Mesothelial cell of epicardium (in vitro differentiated cells): ENCODE results near the gene SETBP1. TPM values are rescaled to one million over a fixed set of nuclear protein-coding genes. Genes with fewer than 3 reads are reported as not detected.

ENCODE experiments used
- DNase-seq, 2 experiments: peaks; one replicate each; pipeline ENCODE4 v3.0.0; 2021; ENCODE audit warnings: low spot score in 2 of 2; ENCODE audit not compliant: unreplicated experiment in 2 of 2
- H3K27ac Mint-ChIP-seq: 2 replicates; pipeline ENCODE4 v1.8.0; 2021; ENCODE audit warnings: mixed read lengths
- H3K27me3 Mint-ChIP-seq: 2 replicates; pipeline ENCODE4 v1.8.0; 2021; ENCODE audit warnings: low read depth, mixed read lengths
- H3K36me3 Mint-ChIP-seq: 2 replicates; pipeline ENCODE4 v1.8.0; 2021; ENCODE audit warnings: mixed read lengths
- H3K4me1 Mint-ChIP-seq: 2 replicates; pipeline ENCODE4 v1.8.0; 2021; ENCODE audit warnings: mixed read lengths
- H3K4me3 Mint-ChIP-seq: 2 replicates; pipeline ENCODE4 v1.8.0; 2021; ENCODE audit warnings: mild to moderate bottlenecking, moderate library complexity, mixed read lengths
- H3K9me3 Mint-ChIP-seq: 2 replicates; pipeline ENCODE4 v1.8.0; 2021; ENCODE audit warnings: mixed read lengths
- total RNA-seq: library from RNA; stranded (reverse); gene quantifications from 3 replicates; pipeline ENCODE4 v1.2.1, GENCODE V29; 2021
- TF ChIP-seq, protein P1 (sequence below): fragments of 200-600 bp; sonication (generic); IDR thresholded peaks from one replicate; pipeline ENCODE4 v1.5.0; 2021; ENCODE audit warnings: antibody characterized with exemption; ENCODE audit not compliant: unreplicated experiment

Gene SETBP1
- total RNA-seq, 1 donor from 2014 or later, result 47.7 TPM

DNA sequence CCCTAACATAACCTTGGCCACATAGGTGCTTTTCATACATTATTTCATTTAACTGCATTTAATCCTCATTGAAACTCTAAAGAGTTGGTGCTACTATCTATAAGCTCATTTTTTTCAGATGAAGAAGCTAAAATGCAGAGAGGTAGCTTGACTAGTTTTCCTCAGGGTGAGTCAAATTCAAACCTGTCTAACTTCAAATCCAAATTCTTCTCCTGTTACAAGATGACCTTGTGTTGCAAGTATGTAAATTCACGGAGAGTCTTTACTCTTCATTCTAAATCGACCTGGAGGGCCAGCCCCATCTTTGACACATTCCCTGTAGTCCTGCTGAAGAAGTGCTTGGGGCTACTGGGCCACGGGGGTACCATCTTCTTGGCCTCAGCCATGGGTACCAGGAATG is 8.2 kb upstream of the SETBP1 start:
- H3K36me3 Mint-ChIP-seq, result no peaks in the 10 kb centered on the region
- H3K4me3 Mint-ChIP-seq, result no peak overlapping the region
- no peaks in the 10 kb centered on the region for H3K27me3 Mint-ChIP-seq
- peaks cover 20% of the 10 kb centered on the region for H3K4me1 Mint-ChIP-seq
- peak overlapping the region; percentile 7 for H3K27ac Mint-ChIP-seq
- no peaks in the 10 kb centered on the region for H3K9me3 Mint-ChIP-seq
- DNase-seq, result no peak
- TF ChIP-seq, protein P1, sequence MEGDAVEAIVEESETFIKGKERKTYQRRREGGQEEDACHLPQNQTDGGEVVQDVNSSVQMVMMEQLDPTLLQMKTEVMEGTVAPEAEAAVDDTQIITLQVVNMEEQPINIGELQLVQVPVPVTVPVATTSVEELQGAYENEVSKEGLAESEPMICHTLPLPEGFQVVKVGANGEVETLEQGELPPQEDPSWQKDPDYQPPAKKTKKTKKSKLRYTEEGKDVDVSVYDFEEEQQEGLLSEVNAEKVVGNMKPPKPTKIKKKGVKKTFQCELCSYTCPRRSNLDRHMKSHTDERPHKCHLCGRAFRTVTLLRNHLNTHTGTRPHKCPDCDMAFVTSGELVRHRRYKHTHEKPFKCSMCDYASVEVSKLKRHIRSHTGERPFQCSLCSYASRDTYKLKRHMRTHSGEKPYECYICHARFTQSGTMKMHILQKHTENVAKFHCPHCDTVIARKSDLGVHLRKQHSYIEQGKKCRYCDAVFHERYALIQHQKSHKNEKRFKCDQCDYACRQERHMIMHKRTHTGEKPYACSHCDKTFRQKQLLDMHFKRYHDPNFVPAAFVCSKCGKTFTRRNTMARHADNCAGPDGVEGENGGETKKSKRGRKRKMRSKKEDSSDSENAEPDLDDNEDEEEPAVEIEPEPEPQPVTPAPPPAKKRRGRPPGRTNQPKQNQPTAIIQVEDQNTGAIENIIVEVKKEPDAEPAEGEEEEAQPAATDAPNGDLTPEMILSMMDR, result no peak

DNA sequence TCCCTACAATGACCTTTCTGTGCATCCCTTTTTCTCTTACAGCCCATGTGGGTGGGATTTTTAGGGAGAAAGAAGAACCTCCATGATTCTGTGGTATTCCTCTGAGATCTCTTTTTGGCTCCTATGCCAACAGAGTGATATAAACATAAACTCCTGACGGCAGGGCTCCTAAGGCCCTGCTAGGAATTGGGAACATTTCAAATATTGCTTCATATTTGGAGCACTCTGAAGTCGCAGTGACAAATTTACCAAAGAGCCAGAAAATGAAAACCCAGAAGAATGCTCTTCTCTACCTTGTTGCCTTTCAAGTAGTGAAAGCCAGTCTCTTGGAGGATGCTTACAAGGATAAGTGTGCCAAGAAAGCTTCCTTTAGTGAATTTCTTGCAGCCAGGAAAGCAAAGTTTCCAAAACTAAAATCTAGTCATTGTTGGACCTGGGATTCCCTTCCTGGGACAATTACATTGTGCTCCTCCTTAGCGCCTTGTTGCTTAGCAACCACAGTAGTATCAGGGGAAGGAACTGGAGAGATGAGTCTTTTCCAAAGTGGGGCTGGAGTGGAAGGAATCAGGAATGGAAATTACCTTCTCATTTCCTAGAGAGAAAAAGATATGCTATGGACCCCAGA is 7.3 kb upstream of the SETBP1 start:
- DNase-seq, result no peak
- Mint-ChIP-seq H3K4me1 (peaks cover 20% of the 10 kb centered on the region), H3K9me3 (no peaks in the 10 kb centered on the region), H3K27ac (no peak overlapping the region), H3K36me3 (no peaks in the 10 kb centered on the region), H3K27me3 (no peaks in the 10 kb centered on the region), H3K4me3 (no peak overlapping the region)
- TF ChIP-seq, protein P1, result no peak

DNA sequence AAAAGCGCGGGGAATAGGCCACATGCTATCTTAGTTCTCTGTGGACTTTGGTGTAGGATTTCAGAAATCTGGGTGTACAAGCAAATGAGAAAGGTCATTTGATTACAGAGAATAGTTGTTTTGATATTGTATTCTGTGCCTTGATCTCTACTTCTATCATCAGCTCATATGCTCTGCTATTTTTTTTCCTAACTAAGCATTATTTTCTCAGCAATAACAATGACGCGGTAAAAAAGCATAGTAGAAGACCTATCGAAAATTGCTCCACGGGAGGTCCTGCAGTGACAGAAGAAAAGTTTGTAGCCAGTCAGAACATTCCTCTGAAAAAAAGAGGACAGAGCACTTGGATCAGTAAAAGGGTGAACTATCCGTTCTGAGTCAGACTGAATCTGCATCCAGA is 2.8 kb upstream of the SETBP1 start:
- DNase-seq, result no peak
- TF ChIP-seq, protein P1, result no peak

DNA sequence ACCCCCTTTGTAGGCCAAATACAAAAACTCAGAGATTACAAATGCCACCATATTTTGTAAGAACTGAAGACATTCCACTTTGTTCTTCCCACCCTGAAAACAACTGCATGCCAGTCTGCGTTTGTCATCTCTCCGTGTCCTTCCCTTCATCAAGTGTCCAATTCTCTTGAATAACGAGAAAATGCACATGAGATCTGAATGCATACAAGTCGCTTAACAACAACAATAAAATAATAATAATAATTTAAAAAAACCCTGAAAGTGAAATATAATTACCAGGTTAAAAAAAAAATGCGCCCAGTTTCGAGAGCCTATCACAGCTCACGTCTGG is 2.0 kb upstream of the SETBP1 start:
- no peak overlapping the region for H3K27ac Mint-ChIP-seq
- H3K36me3 Mint-ChIP-seq, result no peaks in the 10 kb centered on the region
- H3K4me3 Mint-ChIP-seq, result peak overlapping the region; percentile 64

More for the DNA sequence above, 2.8 kb upstream of the SETBP1 start:
- peak overlapping the region; percentile 64 for H3K4me3 Mint-ChIP-seq
- H3K36me3 Mint-ChIP-seq, result no peaks in the 10 kb centered on the region
- H3K27me3 Mint-ChIP-seq, result no peaks in the 10 kb centered on the region
- H3K4me1 Mint-ChIP-seq, result peaks cover 16% of the 10 kb centered on the region
- H3K27ac Mint-ChIP-seq, result no peak overlapping the region
- H3K9me3 Mint-ChIP-seq, result no peaks in the 10 kb centered on the region

DNA sequence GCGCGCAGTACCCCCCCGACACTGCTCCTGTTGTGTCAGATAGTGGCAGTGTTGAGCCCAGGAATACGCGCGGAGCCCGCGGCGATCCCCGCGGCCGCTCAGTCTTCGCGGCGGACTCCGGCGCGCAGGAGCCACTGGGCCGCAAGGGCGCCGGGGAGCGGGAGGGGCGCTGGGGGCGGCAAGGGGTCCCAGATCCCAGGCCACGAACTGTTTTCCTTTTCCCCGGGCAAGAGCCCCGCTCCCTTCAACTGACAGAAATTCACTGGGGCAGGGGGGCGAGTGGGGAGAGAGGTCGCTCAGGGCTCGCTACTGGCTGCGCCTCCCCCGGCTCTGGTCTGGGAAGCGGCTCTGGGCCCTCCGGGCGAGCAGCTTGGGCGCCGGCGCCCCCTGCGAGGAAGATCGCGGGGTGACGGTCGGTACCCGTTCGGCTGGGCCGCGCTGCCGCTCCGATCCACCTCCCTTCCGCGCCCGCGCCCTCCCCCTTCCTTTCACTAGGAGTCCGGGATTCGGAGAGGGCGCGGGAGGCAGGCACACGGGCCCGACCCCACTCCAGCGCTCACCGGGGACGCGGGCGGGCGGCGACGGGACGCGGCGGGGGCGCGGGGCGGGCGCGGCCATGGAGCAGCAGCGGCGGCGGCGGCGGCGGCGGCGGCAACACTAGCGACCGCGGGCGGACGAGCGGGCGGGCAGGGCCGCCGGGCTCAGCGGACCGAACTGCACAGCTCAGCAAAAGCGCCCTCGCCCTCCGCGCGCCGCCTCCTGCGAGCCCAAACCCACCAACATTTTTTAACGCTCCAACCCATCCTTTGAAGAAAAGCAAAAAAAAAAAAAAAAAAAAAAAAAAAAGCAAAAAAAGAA is 1.4 kb upstream of the SETBP1 start:
- TF ChIP-seq, protein P1, result peak; percentile 17
- DNase-seq, result peak; percentile 58 to 81
- no peak overlapping the region for H3K27ac Mint-ChIP-seq

More for the DNA sequence above, 2.0 kb upstream of the SETBP1 start:
- no peaks in the 10 kb centered on the region for H3K27me3 Mint-ChIP-seq
- no peak for DNase-seq
- no peaks in the 10 kb centered on the region for H3K9me3 Mint-ChIP-seq
- H3K4me1 Mint-ChIP-seq, result peaks cover 8% of the 10 kb centered on the region
- TF ChIP-seq, protein P1, result no peak

More for the DNA sequence above, 1.4 kb upstream of the SETBP1 start:
- H3K4me1 Mint-ChIP-seq, result peaks cover 3% of the 10 kb centered on the region
- no peaks in the 10 kb centered on the region for H3K9me3 Mint-ChIP-seq
- no peaks in the 10 kb centered on the region for H3K27me3 Mint-ChIP-seq
- no peaks in the 10 kb centered on the region for H3K36me3 Mint-ChIP-seq
- H3K4me3 Mint-ChIP-seq, result peak overlapping the region; percentile 64
